ENCODE data around the gene PCDHB13.

DNA sequence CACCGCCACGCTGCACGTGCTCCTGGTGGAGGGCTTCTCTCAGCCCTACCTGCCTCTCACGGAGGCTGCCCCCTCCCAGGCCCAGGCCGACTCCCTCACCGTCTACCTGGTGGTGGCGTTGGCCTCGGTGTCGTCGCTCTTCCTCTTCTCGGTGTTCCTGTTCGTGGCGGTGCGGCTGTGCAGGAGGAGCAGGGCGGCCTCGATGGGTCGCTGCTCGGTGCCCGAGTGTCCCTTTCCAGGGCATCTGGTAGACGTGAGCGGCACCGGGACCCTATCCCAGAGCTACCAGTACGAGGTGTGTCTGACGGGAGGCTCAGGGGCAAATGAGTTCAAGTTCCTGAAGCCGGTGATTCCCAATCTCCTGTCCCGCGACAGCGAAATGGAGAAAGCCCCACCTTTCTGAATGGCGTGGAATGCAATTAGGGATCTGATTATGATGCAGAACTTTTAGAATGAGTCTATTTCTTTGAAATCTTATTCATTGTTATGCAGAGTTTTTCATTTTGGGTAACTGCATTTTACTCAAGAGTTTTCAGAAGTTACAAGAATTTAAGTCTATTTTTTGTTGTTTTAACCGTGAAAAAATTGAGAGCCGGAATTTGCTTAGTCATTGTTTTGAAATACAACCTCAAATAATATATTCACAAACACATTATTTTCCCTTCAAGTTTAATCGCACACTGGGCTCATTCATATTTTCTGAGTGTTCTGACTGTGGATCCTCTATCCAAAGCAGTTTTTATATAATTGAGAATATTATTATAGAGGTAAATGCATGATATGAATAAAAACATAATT lies 23.0 kb downstream of the PCDHB13 start:
- TF ChIP-seq POLR2A (IDR thresholded peaks at IDR 0.05) = no peak
- TF ChIP-seq, protein P1, sequence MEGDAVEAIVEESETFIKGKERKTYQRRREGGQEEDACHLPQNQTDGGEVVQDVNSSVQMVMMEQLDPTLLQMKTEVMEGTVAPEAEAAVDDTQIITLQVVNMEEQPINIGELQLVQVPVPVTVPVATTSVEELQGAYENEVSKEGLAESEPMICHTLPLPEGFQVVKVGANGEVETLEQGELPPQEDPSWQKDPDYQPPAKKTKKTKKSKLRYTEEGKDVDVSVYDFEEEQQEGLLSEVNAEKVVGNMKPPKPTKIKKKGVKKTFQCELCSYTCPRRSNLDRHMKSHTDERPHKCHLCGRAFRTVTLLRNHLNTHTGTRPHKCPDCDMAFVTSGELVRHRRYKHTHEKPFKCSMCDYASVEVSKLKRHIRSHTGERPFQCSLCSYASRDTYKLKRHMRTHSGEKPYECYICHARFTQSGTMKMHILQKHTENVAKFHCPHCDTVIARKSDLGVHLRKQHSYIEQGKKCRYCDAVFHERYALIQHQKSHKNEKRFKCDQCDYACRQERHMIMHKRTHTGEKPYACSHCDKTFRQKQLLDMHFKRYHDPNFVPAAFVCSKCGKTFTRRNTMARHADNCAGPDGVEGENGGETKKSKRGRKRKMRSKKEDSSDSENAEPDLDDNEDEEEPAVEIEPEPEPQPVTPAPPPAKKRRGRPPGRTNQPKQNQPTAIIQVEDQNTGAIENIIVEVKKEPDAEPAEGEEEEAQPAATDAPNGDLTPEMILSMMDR (IDR thresholded peaks at IDR 0.05) = no peak
- no peak for TF ChIP-seq EP300 (IDR thresholded peaks at IDR 0.05)
